ENCODE results near the gene PIGQ. TPM values are rescaled to one million over a fixed set of nuclear protein-coding genes. Genes with fewer than 3 reads are reported as not detected.

The PIGQ gene
- total and polyA plus RNA-seq, 8 donors: 14.3 to 217 (median 48.2) TPM

GRCh38 chr16:591892-592517, 22.2 kb downstream of the PIGQ start:
- 64 to 75% (median 71%) methylated on average over 10 to 15 of the region's 15 CpGs for WGBS, 5 donors
- TF ChIP-seq CTCF (IDR thresholded peaks at IDR 0.05) (no peak), POLR2A (IDR thresholded peaks at IDR 0.05) (no peak), EP300 (IDR thresholded peaks at IDR 0.05) (no peak), POLR2AphosphoS5 (IDR thresholded peaks at IDR 0.05) (no peak)
- peak in 1 of 2 donors; percentile 13 for DNase-seq
- Histone ChIP-seq H3K9me3 (no peaks in the 10 kb centered on the region), H3K4me1 (peaks cover 50 to 83% (median 79%) of the 10 kb centered on the region in 4 donors), H3K27ac (peak overlapping the region; percentile 80 to 100 (median 94)), H3K4me3 (peak overlapping the region in 1 of 4 donors; percentile 78), H3K36me3 (peaks cover 5 to 15% (median 9%) of the 10 kb centered on the region in 4 donors), H3K27me3 (no peaks in the 10 kb centered on the region)
- intact Hi-C loops (cut with DNase I; ENCODE audit: low total_unique reads): no loop called here

- Histone ChIP-seq H3K4me3 (peak overlapping the region in 1 of 4 donors; percentile 78), H3K27me3 (no peaks in the 10 kb centered on the region), H3K9me3 (no peaks in the 10 kb centered on the region), H3K27ac (peak overlapping the region; percentile 80 to 100 (median 94)), H3K36me3 (peaks cover 5 to 22% (median 10%) of the 10 kb centered on the region in 4 donors), H3K4me1 (peaks cover 46 to 77% (median 72%) of the 10 kb centered on the region in 4 donors)
- intact Hi-C loops (cut with DNase I; ENCODE audit: low total_unique reads): no loop called here
- 54 to 64% (median 56%) methylated on average over 8 to 24 of the region's 24 CpGs for WGBS, 5 donors
- TF ChIP-seq POLR2AphosphoS5 (IDR thresholded peaks at IDR 0.05) (no peak), POLR2A (IDR thresholded peaks at IDR 0.05) (no peak), CTCF (IDR thresholded peaks at IDR 0.05) (no peak), EP300 (IDR thresholded peaks at IDR 0.05) (no peak)
- DNase-seq: peak; percentile 69 to 73
Observed at GRCh38 chr16:592518-593306, 22.9 kb downstream of the PIGQ start.

GRCh38 chr16:593406-593805, 23.6 kb downstream of the PIGQ start:
- H3K4me3 ChIP-seq: peak overlapping the region in 1 of 4 donors; percentile 20

More at GRCh38 chr16:593406-593805, 23.6 kb downstream of the PIGQ start:
- Histone ChIP-seq H3K4me1 (peaks cover 39 to 70% (median 65%) of the 10 kb centered on the region in 4 donors), H3K27ac (peak overlapping the region; percentile 80 to 100 (median 94)), H3K36me3 (peaks cover 5 to 23% (median 10%) of the 10 kb centered on the region in 4 donors), H3K9me3 (no peaks in the 10 kb centered on the region), H3K27me3 (no peaks in the 10 kb centered on the region)
- 26 to 67% (median 40%) methylated on average over 9 of the region's 9 CpGs for WGBS, 5 donors
- DNase-seq: peak; percentile 83 to 89
- TF ChIP-seq CTCF (IDR thresholded peaks at IDR 0.05) (no peak), POLR2AphosphoS5 (IDR thresholded peaks at IDR 0.05) (peak in 2 of 3 donors; percentile 81 to 90)
- intact Hi-C loops (cut with DNase I; ENCODE audit: low total_unique reads): no loop called here
